ENCODE data around the gene USP30. TPM values are rescaled to one million over a fixed set of nuclear protein-coding genes. Genes with fewer than 3 reads are reported as not detected.

Gene USP30
- total RNA-seq, 2 donors from 2014 or later: 7.3 to 14.5 TPM

- ATAC-seq (no peak), DNase-seq (no peak)
- 89 to 91% methylated on average over 6 of the region's 6 CpGs for WGBS, 2 donors
- Histone ChIP-seq H3K27ac (peak overlapping the region in 3 of 4 donors; percentile 26 to 98 (median 95)), H3K4me3 (no peak overlapping the region), H3K27me3 (no peaks in the 10 kb centered on the region), H3K9me3 (no peaks in the 10 kb centered on the region), H3K4me1 (peaks cover 35% of the 10 kb centered on the region), H3K36me3 (replicated peaks in 1 of 2; ENCODE audit: insufficient read depth in 1 of 2, low read depth in 2 of 2) (peaks cover 0 to 2% of the 10 kb centered on the region in 2 donors)
- TF ChIP-seq POLR2A (IDR thresholded peaks at IDR 0.05) (no peak), CTCF (IDR thresholded peaks at IDR 0.05) (no peak)
- intact Hi-C loops (cut with DNase I): no loop called here
These were observed 57.5 kb downstream of the USP30 start for GRCh38 chr12:109109746-109110350.

- Histone ChIP-seq H3K4me1 (peaks cover 47% of the 10 kb centered on the region), H3K36me3 (replicated peaks in 1 of 2; ENCODE audit: insufficient read depth in 1 of 2, low read depth in 2 of 2) (peaks cover 0 to 2% of the 10 kb centered on the region in 2 donors), H3K4me3 (peak overlapping the region in 1 of 2 donors; percentile 18), H3K27me3 (no peaks in the 10 kb centered on the region), H3K27ac (peak overlapping the region; percentile 88 to 98 (median 94)), H3K9me3 (no peaks in the 10 kb centered on the region)
- intact Hi-C loops (cut with DNase I): no loop called here
- WGBS, 2 donors: 0% methylated on average over 3 to 23 of the region's 28 CpGs
- DNase-seq (peak; percentile 91 to 95 (median 95)), ATAC-seq (peak; percentile 79)
- peak; percentile 79 to 92 (median 89) for TF ChIP-seq POLR2A (IDR thresholded peaks at IDR 0.05)
- peak in 1 of 7 experiments; percentile 15 for TF ChIP-seq CTCF (IDR thresholded peaks at IDR 0.05)
These were observed 58.7 kb downstream of the USP30 start for GRCh38 chr12:109110988-109111495.

- 26 to 31% methylated on average over 11 of the region's 11 CpGs for WGBS, 2 donors
- peak overlapping the region; percentile 48 to 96 (median 92) for H3K27ac ChIP-seq
- no peaks in the 10 kb centered on the region for H3K27me3 ChIP-seq
- H3K4me1 ChIP-seq: peaks cover 65% of the 10 kb centered on the region
- DNase-seq (peak in 3 of 4 donors; percentile 48 to 58 (median 49)), ATAC-seq (no peak)
- no peaks in the 10 kb centered on the region for H3K36me3 ChIP-seq (replicated peaks in 1 of 2; ENCODE audit: insufficient read depth in 1 of 2, low read depth in 2 of 2)
- intact Hi-C loops (cut with DNase I): no loop called here
- H3K9me3 ChIP-seq: no peaks in the 10 kb centered on the region
- H3K4me3 ChIP-seq: no peak overlapping the region
- no peak for TF ChIP-seq CTCF (IDR thresholded peaks at IDR 0.05)
- TF ChIP-seq POLR2A (IDR thresholded peaks at IDR 0.05): peak in 2 of 3 donors; percentile 26 to 36
These were observed 60.5 kb downstream of the USP30 start for GRCh38 chr12:109112720-109113465.

GRCh38 chr12:109113661-109114321, 61.4 kb downstream of the USP30 start:
- DNase-seq (peak in 2 of 4 donors; percentile 36 to 58), ATAC-seq (no peak)
- no peaks in the 10 kb centered on the region for H3K36me3 ChIP-seq (replicated peaks in 1 of 2; ENCODE audit: insufficient read depth in 1 of 2, low read depth in 2 of 2)
- peak overlapping the region; percentile 88 to 96 (median 94) for H3K27ac ChIP-seq
- TF ChIP-seq CTCF (IDR thresholded peaks at IDR 0.05) (no peak), POLR2A (IDR thresholded peaks at IDR 0.05) (peak in 1 of 3 donors; percentile 3)
- H3K9me3 ChIP-seq: no peaks in the 10 kb centered on the region
- no peak overlapping the region for H3K4me3 ChIP-seq
- H3K4me1 ChIP-seq: peaks cover 74% of the 10 kb centered on the region
- H3K27me3 ChIP-seq: no peaks in the 10 kb centered on the region
- intact Hi-C loops (cut with DNase I): no loop called here
- WGBS, 2 donors: 9 to 28% methylated on average over 5 of the region's 5 CpGs

All from body of pancreas (tissue), 4 donors.